ENCODE measurements around the gene FAM53B.

- TF ChIP-seq CTCF (conservative IDR thresholded peaks at IDR 0.05; ENCODE audit: low read length) (no peak), EZH2phosphoT487 (IDR thresholded peaks at IDR 0.05; ENCODE audit: borderline replicate concordance, low read depth, low read length) (no peak)
These were observed 104.1 kb downstream of the FAM53B start for GRCh38 chr10:124640056-124640455.
